Measurements from ENCODE around the gene IL1RAPL1. TPM values are rescaled to one million over a fixed set of nuclear protein-coding genes. Genes with fewer than 3 reads are reported as not detected.

The IL1RAPL1 gene
- total RNA-seq, 1 experiment from 2014 or later = 0.66 TPM

- no peak for DNase-seq (ENCODE audit: low spot score)
Observed at GRCh38 chrX:29872831-29873230, 1285.6 kb downstream of the IL1RAPL1 start.

- no peak for DNase-seq (ENCODE audit: low spot score)
Observed at GRCh38 chrX:29876733-29877132, 1289.5 kb downstream of the IL1RAPL1 start.

- no peak for DNase-seq (ENCODE audit: low spot score)
Observed at GRCh38 chrX:29880977-29881376, 1293.7 kb downstream of the IL1RAPL1 start.

GRCh38 chrX:29890004-29890403 lies 1302.8 kb downstream of the IL1RAPL1 start:
- no peak for DNase-seq (ENCODE audit: low spot score)

GRCh38 chrX:29890646-29891200 lies 1303.5 kb downstream of the IL1RAPL1 start:
- DNase-seq (ENCODE audit: low spot score) = no peak

GRCh38 chrX:29902004-29902403 lies 1314.8 kb downstream of the IL1RAPL1 start:
- no peak for DNase-seq (ENCODE audit: low spot score)

- no peak for DNase-seq (ENCODE audit: low spot score)
Observed at GRCh38 chrX:29903360-29903759, 1316.1 kb downstream of the IL1RAPL1 start.

GRCh38 chrX:29911673-29912072 lies 1324.4 kb downstream of the IL1RAPL1 start:
- DNase-seq (ENCODE audit: low spot score) = no peak

GRCh38 chrX:29913647-29914046 lies 1326.4 kb downstream of the IL1RAPL1 start:
- DNase-seq (ENCODE audit: low spot score) = no peak

- DNase-seq (ENCODE audit: low spot score) = no peak
Observed at GRCh38 chrX:29922607-29923006, 1335.4 kb downstream of the IL1RAPL1 start.

- no peak for DNase-seq (ENCODE audit: low spot score)
Observed at GRCh38 chrX:29926056-29926455, 1338.8 kb downstream of the IL1RAPL1 start.

GRCh38 chrX:29926659-29927058 lies 1339.4 kb downstream of the IL1RAPL1 start:
- DNase-seq (ENCODE audit: low spot score) = no peak

- DNase-seq (ENCODE audit: low spot score) = no peak
Observed at GRCh38 chrX:29935455-29935854, 1348.2 kb downstream of the IL1RAPL1 start.

- no peak for DNase-seq (ENCODE audit: low spot score)
Observed at GRCh38 chrX:29940750-29941149, 1353.5 kb downstream of the IL1RAPL1 start.

GRCh38 chrX:29941287-29941686 lies 1354.0 kb downstream of the IL1RAPL1 start:
- peak; percentile 16 for DNase-seq (ENCODE audit: low spot score)

GRCh38 chrX:29947225-29947624 lies 1360.0 kb downstream of the IL1RAPL1 start:
- DNase-seq (ENCODE audit: low spot score) = no peak

GRCh38 chrX:29948653-29949052 lies 1361.4 kb downstream of the IL1RAPL1 start:
- no peak for DNase-seq (ENCODE audit: low spot score)

- no peak for DNase-seq (ENCODE audit: low spot score)
Observed at GRCh38 chrX:29952016-29952415, 1364.8 kb downstream of the IL1RAPL1 start.

GRCh38 chrX:29962061-29962460 lies 1374.8 kb downstream of the IL1RAPL1 start:
- no peak for DNase-seq (ENCODE audit: low spot score)

GRCh38 chrX:29965634-29966033 lies 1378.4 kb downstream of the IL1RAPL1 start:
- no peak for DNase-seq (ENCODE audit: low spot score)

GRCh38 chrX:29992083-29992482 lies 1404.8 kb downstream of the IL1RAPL1 start:
- peak; percentile 97 for DNase-seq (ENCODE audit: low spot score)

GRCh38 chrX:30005813-30006212 lies 1418.6 kb downstream of the IL1RAPL1 start:
- no peak for DNase-seq (ENCODE audit: low spot score)
